PFSK-1 (cell line): ENCODE results near the gene RPS3.

Experiments
- POLR2AphosphoS5 ChIP-seq: IDR thresholded peaks from 2 replicates; pipeline ENCODE4 v1.6.1; 2012; ENCODE audit warnings: low read depth, mild to moderate bottlenecking, control low read depth, low read length, moderate library complexity
- SIN3A ChIP-seq: IDR thresholded peaks from 2 replicates; pipeline ENCODE4 v1.6.1; 2012; ENCODE audit warnings: mild to moderate bottlenecking, low read length, moderate library complexity, borderline replicate concordance; ENCODE audit not compliant: insufficient read depth

GRCh38 chr11:75424396-75424795 is 25.1 kb downstream of the RPS3 start:
- no peak for TF ChIP-seq POLR2AphosphoS5
- TF ChIP-seq SIN3A, result no peak
